Esophagus squamous epithelium (tissue), 5 donors: ENCODE measurements around the gene BTAF1. TPM values are rescaled to one million over a fixed set of nuclear protein-coding genes. Genes with fewer than 3 reads are reported as not detected.

ENCODE experiments used
- DNase-seq: peaks from one replicate; lab custom pipeline; 2025; lab: John Stamatoyannopoulos, UW
- H3K27ac ChIP-seq, 4 donors: fragments of 200-600 bp; sonication (generic); one replicate each; pipeline ENCODE4 v1.5.1; 2016 to 2019; ENCODE audit warnings: mild to moderate bottlenecking in 1 of 4
- H3K27me3 ChIP-seq, 4 donors: fragments of 200-600 bp; sonication (generic); 1 replicate in 3 of 4; 2 replicates in 1 of 4; pipeline versions ENCODE4 v1.5.1 to v1.6.0; 2017 to 2021; ENCODE audit warnings: antibody characterized with exemption in 1 of 4
- H3K36me3 ChIP-seq, 3 donors: fragments of 200-600 bp; sonication (generic); one replicate each; pipeline ENCODE4 v1.5.1; 2016 to 2019
- H3K4me1 ChIP-seq, 3 donors: fragments of 200-600 bp; sonication (generic); one replicate each; pipeline ENCODE4 v1.5.1; 2017 to 2019
- H3K4me3 ChIP-seq, 4 donors: fragments of 200-600 bp; sonication (generic); 1 replicate in 3 of 4; 2 replicates in 1 of 4; pipeline ENCODE4 v1.5.1; 2016 to 2019; ENCODE audit warnings: mild to moderate bottlenecking in 2 of 4, moderate library complexity in 1 of 4
- H3K9me3 ChIP-seq, 3 donors: fragments of 200-600 bp; sonication (generic); one replicate each; pipeline ENCODE4 v1.5.1; 2016 to 2019
- POLR2A ChIP-seq, 4 donors: fragments of 450-650 bp; IDR thresholded peaks; one replicate each; pipeline ENCODE4 v1.6.1; 2017; ENCODE audit warnings: antibody characterized with exemption in 4 of 4, mild to moderate bottlenecking in 4 of 4, moderate library complexity in 3 of 4
- WGBS, 2 donors: methylation state at CpG; one replicate each; pipeline ENCODE4 v1.1.5; 2018; 5-methylcytosine and 5-hydroxymethylcytosine counted together
- intact Hi-C: fragments of 100-400 bp; cut with DNase I; formaldehyde crosslinking; loops from one replicate; pipeline ENCODE4 v1.15.0; 2022
- total RNA-seq, 4 donors: library from RNA; depleted of rRNA; stranded (reverse); fragments of >200 nt; gene quantifications; one replicate each; pipeline ENCODE4 v1.1.0, GENCODE V29; 2016
- TF ChIP-seq, protein P1 (sequence below), 6 experiments: fragments of 450-650 bp in 4 of 6; fragments of 200-600 bp in 2 of 6; sonication (generic) in 2 of 6; IDR thresholded peaks; one replicate each; pipeline ENCODE4 v1.5.1; 2016 to 2019; ENCODE audit warnings: antibody characterized with exemption in 6 of 6, mild to moderate bottlenecking in 4 of 6, moderate library complexity in 4 of 6
- donor health status: DM: yes; HTN: yes; CAD: no.

BTAF1 gene
- total RNA-seq, 4 donors from 2014 or later, result 19.0 to 52.8 (median 28.0) TPM

DNA sequence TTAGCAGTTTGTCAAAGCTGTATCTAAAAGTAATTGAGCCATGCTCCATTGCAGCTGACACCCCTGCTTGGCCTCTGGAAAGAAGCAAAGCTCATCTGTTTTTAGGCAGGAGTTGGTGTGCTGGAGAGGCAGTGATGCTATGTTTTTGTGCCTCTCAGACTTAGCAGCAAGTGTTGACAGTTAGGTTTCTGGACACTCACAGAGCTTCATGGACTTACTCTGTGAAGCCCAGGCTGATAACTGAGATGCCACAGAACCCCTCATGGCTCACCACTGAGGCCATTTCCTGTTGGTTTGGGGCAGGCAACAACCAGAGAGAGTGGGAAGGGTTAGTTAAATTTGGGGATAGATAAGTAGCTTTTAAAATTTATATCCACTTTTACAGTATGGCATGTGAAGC lies 59.8 kb downstream of the BTAF1 start:
- TF ChIP-seq, protein P1, sequence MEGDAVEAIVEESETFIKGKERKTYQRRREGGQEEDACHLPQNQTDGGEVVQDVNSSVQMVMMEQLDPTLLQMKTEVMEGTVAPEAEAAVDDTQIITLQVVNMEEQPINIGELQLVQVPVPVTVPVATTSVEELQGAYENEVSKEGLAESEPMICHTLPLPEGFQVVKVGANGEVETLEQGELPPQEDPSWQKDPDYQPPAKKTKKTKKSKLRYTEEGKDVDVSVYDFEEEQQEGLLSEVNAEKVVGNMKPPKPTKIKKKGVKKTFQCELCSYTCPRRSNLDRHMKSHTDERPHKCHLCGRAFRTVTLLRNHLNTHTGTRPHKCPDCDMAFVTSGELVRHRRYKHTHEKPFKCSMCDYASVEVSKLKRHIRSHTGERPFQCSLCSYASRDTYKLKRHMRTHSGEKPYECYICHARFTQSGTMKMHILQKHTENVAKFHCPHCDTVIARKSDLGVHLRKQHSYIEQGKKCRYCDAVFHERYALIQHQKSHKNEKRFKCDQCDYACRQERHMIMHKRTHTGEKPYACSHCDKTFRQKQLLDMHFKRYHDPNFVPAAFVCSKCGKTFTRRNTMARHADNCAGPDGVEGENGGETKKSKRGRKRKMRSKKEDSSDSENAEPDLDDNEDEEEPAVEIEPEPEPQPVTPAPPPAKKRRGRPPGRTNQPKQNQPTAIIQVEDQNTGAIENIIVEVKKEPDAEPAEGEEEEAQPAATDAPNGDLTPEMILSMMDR (IDR thresholded peaks at IDR 0.05), result no peak
- TF ChIP-seq POLR2A (IDR thresholded peaks at IDR 0.05), result no peak
- Histone ChIP-seq H3K4me3 (no peak overlapping the region), H3K4me1 (no peaks in the 10 kb centered on the region), H3K27me3 (no peaks in the 10 kb centered on the region), H3K36me3 (peaks cover 6 to 82% (median 15%) of the 10 kb centered on the region in 3 donors), H3K27ac (no peak overlapping the region), H3K9me3 (no peaks in the 10 kb centered on the region)
- DNase-seq, result no peak
- intact Hi-C loops, result no loop called here

DNA sequence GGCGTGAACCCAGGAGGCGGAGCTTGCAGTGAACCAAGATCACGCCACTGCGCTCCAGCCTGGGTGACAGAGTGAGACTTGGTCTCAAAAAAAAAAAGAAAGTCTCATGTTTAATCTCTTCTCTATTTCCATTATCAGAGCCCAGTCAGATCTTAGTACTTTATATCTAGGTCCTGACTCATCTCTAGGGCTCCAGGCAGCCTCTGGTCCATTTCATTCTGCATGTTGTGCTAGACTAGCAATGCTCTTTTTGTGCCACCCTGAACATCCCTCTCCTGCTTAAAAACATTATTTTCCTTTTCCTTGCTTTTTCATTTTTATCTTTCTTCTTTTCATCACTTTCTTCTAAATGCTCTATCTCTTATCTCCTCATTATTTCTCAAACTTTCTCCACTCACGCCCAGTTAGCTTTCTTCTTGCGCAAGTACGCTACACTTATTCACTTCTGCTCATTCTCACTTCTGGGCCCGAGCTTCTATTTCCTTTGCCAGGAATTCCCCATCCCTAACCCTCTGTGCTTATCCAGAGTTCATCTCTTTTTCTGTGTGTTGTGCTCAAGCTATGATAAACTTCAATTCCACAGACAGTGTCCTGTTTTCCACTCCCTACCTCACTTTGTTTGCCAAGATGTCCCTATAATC lies 63.9 kb downstream of the BTAF1 start:
- intact Hi-C loops, result no loop called here
- Histone ChIP-seq H3K4me1 (no peaks in the 10 kb centered on the region), H3K9me3 (no peaks in the 10 kb centered on the region), H3K27ac (no peak overlapping the region), H3K36me3 (peaks cover 6 to 91% (median 11%) of the 10 kb centered on the region in 3 donors), H3K27me3 (no peaks in the 10 kb centered on the region), H3K4me3 (no peak overlapping the region)
- DNase-seq, result no peak
- 89 to 90% methylated on average over 7 to 8 of the region's 8 CpGs for WGBS, 2 donors
- no peak for TF ChIP-seq POLR2A (IDR thresholded peaks at IDR 0.05)
- TF ChIP-seq, protein P1 (IDR thresholded peaks at IDR 0.05), result no peak

DNA sequence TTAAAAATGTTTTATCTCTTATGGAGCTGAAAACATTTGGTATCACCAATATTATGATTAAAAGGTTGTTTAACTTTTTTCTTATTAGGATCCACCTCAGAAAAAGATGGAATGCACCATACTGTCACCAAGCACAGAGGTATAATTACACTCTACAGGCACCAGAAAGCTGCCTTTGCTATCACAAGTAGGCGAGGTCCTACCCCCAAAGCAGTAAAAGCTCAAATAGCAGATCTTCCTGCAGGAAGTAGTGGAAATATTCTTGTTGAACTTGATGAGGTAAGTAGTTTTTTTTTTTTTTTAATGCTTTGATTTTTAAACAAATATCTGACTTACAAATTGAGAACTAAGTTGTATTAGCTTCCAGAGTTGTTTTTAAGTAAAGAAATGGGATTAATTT lies 68.5 kb downstream of the BTAF1 start:
- H3K9me3 ChIP-seq, result no peaks in the 10 kb centered on the region
- no peak overlapping the region for H3K27ac ChIP-seq
- intact Hi-C loops, result no loop called here
- no peak overlapping the region for H3K4me3 ChIP-seq
- no peaks in the 10 kb centered on the region for H3K4me1 ChIP-seq
- H3K36me3 ChIP-seq, result peaks cover 0 to 92% (median 11%) of the 10 kb centered on the region in 3 donors
- H3K27me3 ChIP-seq, result no peaks in the 10 kb centered on the region
- 89 to 92% methylated on average over 1 of the region's 1 CpG for WGBS, 2 donors
- DNase-seq, result no peak
- TF ChIP-seq, protein P1 (IDR thresholded peaks at IDR 0.05), result no peak
- no peak for TF ChIP-seq POLR2A (IDR thresholded peaks at IDR 0.05)

DNA sequence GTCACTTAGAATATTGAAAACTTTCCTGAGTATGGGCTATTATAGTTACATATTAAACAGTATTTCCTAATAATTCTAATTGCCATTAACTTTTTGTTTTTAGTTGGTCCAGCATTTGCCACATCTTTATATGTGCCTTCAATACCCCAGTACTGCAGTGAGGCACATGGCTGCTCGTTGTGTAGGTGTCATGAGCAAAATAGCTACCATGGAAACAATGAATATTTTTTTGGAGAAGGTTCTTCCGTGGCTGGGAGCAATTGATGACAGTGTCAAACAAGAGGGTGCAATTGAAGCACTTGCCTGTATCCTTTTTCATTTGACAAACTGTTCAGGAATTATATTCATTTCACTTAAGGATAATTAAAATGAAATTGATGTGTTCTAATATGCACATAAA lies 72.7 kb downstream of the BTAF1 start:
- no peaks in the 10 kb centered on the region for H3K4me1 ChIP-seq
- H3K36me3 ChIP-seq, result peaks cover 0 to 94% (median 11%) of the 10 kb centered on the region in 3 donors
- H3K27ac ChIP-seq, result no peak overlapping the region
- no peaks in the 10 kb centered on the region for H3K27me3 ChIP-seq
- no peak for TF ChIP-seq POLR2A (IDR thresholded peaks at IDR 0.05)
- TF ChIP-seq, protein P1 (IDR thresholded peaks at IDR 0.05), result no peak
- H3K4me3 ChIP-seq, result no peak overlapping the region
- WGBS, 2 donors, result 61 to 74% methylated on average over 2 of the region's 2 CpGs
- H3K9me3 ChIP-seq, result no peaks in the 10 kb centered on the region
- intact Hi-C loops, result no loop called here
- DNase-seq, result no peak

DNA sequence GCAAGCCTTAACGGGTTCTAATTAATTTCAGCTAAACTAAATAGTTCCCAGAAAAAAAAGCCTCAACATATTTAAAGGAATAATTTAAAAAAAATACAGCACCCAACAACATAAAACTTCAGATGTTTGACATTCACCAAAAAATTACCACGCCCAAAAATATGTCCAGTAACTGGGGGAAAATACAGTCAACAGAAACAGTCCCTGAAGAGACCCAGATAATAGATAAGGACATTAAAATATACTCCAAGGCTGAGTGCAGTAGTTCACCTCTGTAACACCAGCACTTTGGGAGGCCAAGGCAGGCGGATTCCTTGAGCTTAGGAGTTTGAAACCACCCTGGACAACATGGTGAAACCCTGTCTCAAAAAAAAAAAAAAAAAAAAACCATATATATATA lies 78.0 kb downstream of the BTAF1 start:
- H3K9me3 ChIP-seq, result no peaks in the 10 kb centered on the region
- no peak overlapping the region for H3K27ac ChIP-seq
- intact Hi-C loops, result no loop called here
- no peak for TF ChIP-seq POLR2A (IDR thresholded peaks at IDR 0.05)
- TF ChIP-seq, protein P1 (IDR thresholded peaks at IDR 0.05), result no peak
- no peaks in the 10 kb centered on the region for H3K4me1 ChIP-seq
- H3K27me3 ChIP-seq, result no peaks in the 10 kb centered on the region
- no peak for DNase-seq
- 88 to 90% methylated on average over 2 to 3 of the region's 3 CpGs for WGBS, 2 donors
- no peak overlapping the region for H3K4me3 ChIP-seq
- peaks cover 0 to 83% (median 3%) of the 10 kb centered on the region in 3 donors for H3K36me3 ChIP-seq
